HG02678 (cell line): ENCODE measurements around the gene RAVER1.
"Not testable (repeated sequence)": the region's sequence is repeated elsewhere in the genome, so short reads cannot be mapped to it uniquely, and the experiment has no call there.

Source experiments
- ATAC-seq: cut with Tn5 transposase; IDR thresholded peaks from one replicate; pipeline ENCODE4 v1.9.1; 2021; ENCODE audit warnings: mild to moderate bottlenecking, moderate library complexity; ENCODE audit not compliant: unreplicated experiment

RAVER1 gene, protein sequence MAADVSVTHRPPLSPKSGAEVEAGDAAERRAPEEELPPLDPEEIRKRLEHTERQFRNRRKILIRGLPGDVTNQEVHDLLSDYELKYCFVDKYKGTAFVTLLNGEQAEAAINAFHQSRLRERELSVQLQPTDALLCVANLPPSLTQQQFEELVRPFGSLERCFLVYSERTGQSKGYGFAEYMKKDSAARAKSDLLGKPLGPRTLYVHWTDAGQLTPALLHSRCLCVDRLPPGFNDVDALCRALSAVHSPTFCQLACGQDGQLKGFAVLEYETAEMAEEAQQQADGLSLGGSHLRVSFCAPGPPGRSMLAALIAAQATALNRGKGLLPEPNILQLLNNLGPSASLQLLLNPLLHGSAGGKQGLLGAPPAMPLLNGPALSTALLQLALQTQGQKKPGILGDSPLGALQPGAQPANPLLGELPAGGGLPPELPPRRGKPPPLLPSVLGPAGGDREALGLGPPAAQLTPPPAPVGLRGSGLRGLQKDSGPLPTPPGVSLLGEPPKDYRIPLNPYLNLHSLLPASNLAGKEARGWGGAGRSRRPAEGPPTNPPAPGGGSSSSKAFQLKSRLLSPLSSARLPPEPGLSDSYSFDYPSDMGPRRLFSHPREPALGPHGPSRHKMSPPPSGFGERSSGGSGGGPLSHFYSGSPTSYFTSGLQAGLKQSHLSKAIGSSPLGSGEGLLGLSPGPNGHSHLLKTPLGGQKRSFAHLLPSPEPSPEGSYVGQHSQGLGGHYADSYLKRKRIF

DNA sequence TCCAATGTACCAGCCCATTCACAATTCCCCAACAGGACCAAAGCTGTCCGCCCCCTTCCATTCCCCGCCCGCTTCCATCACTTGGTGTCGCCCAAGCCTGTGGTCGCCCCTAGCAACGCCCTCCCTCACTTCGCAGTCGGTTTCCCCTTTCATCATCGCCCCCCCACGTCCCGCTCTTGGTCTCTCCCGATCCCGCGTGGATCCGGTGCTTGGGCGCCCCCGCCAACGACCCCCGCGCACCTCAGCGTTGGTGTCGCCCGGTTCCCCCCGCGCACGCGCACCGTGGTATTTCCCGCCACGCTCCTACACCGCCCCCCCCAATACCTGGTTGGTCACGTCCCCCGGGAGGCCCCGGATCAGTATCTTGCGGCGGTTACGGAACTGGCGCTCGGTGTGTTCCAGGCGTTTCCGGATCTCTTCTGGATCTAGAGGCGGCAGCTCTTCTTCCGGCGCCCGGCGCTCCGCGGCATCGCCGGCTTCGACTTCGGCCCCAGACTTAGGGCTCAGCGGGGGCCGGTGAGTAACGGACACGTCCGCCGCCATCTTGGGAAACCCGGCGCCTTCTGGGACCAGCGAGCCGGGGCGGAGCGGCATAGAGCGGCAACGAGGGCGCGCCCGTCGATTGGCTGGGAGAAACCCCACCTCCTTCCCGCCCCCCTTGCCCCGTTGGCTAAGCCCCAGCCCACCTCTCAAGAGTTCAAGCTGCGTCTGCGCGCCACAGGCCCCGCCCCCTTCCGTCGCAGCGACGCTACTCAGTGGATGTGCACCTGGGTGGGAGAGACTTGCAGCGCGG lies at the start of gene RAVER1:
Gene RAVER1 (minus strand): TSS at position 565 of the 793 bp plus-strand sequence. CDS start 22 bp downstream, at position 543.
- peak; percentile 90 for ATAC-seq

DNA sequence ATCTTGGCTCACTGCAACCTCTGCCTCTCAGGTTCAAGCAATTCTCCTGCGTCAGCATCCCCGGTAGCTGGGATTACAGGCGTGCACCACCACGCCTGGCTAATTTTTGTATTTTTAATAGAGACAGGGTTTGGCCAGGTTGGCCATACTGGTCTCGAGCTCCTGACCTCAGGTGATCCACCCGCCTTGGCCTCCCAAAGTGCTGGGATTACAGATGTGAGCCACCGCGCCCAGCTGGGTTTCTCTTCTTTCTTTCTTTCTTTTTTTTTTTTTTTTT lies 49.8 kb upstream of the RAVER1 start:
- ATAC-seq = not testable (repeated sequence)

DNA sequence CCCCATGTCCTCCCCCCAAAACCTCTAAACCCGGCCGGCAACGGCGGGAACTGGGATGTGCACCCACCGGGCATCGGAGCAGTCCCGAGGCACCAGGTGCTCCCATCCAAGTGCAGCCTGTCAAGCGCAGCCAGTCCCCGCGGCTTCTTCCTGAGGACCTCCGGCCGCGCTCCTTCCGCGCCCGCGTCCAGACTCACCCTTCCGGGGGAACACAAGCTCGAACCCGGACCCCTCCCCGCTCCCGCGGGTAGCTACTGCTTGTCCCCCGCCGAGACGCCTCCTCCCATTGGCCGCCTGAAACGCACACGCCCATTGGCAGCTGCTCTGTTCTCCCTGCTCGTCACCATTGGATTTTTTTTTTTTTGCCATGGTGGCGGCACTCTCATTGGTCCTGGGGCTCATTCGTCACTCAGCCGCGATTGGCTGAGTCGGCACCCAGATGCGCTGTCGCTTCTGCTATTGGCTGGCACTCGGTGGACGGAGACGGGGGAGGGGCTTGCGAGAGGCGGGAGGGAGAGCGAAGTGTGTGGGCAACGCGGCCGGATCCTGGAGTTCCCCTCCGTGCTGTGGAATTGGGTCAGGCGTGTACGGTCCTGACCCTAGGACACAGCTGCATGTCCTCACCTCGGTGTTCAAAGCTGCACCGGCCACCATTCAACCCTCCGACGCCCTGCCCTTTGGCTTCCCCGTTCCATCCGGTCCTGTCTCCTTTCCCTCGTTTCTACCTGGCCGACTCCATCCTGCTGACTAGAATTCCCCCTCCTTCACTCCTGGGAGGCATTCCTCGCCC lies 47.2 kb upstream of the RAVER1 start, which contains the start of gene TYK2:
Gene TYK2 (minus strand): TSS at position 260 of the 790 bp plus-strand sequence. CDS start 2,166 bp downstream, outside the sequence.
- peak; percentile 94 for ATAC-seq

DNA sequence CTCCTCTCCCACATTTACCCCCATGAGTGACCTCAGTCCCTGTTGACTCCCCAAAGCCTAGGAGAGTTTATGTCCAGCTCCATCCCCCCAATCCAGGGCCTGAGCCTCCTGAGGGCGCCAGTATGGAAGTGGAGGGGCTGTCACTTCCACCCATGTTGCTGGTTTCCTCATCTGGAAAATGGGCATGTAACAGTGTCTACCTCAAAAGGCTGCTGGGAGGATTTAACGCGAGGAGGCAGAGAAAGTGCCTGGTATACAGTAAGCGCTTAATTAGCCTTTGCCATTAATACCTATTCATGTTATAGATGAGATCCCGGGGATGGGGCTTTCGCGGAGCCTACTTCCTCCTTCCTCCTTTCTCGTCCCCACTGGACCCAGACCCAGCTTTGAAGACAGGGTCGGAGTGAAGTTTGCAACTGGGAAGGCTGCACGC lies 46.6 kb upstream of the RAVER1 start:
- no peak for ATAC-seq

DNA sequence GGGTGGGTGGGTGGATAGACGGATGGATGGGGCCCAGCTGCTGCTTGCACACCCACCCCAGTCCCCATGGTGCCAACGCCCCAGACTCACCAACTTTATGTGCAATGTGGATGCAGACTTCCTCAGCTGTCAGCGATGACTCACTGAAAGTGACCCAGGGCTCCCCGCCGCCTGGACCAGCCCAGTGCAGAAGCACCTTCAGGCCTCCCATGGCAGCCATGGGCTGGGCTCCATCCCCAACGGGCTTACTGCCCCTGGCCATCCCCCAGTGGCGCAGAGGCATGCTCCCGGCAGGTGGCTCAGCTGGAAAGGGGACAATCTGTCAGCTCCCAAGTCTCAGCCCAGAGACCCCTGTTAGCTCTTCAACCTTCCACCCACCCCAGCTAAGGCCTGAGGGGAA lies 44.8 kb upstream of the RAVER1 start:
- ATAC-seq = no peak

DNA sequence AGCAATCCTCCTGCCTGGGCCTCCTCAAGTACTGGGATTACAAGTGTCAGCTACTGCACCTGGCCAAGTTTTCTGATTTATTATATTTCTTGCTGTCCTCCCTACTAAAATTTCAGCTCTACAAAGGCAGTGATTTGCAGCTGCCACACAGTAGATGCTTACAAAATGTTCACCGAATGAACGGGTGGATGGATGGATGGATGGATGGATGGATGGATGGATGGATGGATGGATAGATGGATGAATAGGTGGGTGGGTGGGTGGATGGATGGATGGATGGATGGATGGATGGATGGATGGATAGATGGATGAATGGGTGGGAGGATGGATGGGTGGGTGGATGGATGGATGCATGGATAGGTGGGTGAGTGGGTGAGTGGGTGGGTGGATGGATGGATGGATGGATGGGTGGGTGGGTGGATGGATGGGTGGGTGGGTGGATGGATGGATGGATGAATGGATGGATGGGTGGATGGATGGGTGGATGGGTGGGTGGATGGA lies 43.9 kb upstream of the RAVER1 start:
- ATAC-seq = not testable (repeated sequence)

DNA sequence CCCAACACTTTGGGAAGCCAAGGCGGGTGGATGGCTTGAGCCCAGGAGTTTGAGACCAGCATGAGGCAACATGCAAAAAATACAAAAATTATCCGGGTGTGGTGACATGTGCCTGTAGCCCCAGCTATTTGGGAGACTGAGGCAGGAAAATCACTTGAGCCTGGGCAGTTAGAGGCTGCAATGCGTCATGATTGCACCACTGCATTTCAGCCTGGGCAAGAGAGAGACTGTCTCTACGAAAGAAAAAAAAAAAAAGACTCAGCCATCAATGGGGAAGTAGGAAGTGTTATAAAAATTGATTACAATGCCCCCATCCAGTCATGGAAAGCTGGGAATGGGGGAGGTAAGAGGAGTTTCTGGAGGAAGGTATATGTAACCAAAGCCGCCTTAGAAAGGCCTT lies 41.6 kb upstream of the RAVER1 start:
- no peak for ATAC-seq

DNA sequence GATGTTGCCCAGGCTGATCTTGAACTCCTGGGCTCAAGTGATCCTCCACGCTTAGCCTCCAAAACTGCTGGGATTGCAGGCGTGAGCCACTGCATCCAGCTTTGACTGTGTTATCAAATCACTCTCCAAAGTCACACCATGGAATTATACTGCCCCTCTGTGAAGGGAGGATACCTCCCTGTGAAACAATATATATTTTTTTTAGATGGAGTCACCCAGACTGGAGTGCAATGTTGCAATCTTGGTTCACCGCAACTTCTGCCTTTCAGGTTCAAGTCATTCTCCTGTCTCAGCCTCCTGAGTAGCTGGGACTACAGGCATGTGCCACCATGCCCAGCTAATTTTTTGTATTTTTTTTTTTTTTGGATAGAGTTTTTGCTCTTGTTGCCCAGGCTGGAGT lies 39.4 kb upstream of the RAVER1 start:
- ATAC-seq = no peak

DNA sequence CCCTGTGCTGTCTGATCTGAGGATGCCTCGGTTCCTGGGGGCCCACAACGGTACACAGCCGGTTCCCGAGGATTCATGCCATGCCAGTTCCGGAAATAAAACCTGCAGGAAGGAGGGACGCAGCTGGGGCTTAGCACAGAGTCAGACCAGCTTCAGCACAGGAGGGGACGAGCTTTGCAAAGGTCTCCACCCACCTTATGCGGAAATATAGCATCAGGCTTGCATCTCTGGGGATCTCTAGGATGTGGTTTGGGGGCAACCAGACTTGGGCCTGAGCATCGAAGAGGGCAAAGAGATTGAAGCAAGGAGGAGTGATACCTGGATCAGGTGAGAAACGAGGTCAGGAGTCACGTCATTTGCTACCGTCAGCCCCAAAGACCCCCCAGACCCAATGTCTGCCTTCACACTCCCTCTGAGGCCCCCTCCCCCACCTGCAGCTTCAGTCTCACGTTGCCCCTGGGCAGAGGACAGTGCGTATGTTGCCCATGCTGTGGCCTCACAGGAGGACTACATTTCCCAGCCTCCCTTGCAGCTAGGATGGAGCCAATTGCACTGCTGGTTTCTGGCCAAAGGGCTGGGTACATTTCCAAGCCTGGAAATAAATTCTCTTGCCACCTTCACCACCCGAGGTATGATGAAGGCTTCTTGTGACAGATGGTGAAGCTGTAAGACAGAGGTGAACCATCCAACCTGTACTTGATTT lies 34.9 kb upstream of the RAVER1 start:
- ATAC-seq = no peak

DNA sequence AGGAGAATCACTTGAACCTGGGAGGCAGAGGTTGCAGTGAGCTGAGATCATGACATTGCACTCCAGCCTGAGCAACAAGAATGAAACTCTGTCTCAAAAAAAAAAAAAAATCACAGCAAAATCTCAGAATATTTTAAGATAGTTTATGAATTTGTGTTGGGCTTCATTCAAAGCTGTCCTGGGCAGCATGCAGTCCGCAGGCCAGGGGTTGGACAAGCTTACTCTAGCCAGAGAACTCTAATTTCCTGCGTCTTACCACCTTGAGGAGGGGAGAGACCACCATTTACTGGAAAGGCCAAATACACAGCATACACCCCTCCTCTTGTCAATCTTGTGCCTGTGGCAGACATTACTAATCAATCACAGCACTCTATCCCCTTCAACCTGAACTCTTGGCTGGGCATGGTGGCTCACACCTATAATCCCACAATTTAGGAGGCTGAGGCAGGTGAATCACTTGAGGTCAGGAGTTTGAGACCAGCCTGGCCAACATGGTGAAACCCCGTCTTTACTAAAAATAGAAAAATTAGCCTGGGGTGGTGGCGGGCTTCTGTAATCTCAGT lies 33.7 kb upstream of the RAVER1 start:
- not testable (repeated sequence) for ATAC-seq

DNA sequence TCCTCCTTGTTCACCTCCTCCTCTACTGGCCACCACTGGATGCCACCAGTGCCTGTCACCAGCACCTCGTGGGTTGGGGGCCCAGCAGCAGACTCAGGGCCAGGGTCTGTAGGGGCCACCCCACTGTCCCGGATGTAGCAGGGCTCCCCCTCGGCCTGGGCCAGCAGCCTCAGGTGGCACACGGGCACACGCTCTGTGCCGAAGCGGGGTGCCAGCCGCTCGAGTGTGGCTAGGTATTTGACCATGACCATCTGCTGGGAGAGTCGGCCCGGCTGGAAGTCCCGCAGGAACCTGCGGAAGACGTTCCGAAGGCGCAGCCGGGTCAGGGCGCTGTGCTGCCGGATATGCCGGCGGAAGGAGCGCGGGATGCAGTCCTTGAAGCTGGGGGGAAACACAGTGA lies 32.2 kb upstream of the RAVER1 start:
- ATAC-seq = no peak

DNA sequence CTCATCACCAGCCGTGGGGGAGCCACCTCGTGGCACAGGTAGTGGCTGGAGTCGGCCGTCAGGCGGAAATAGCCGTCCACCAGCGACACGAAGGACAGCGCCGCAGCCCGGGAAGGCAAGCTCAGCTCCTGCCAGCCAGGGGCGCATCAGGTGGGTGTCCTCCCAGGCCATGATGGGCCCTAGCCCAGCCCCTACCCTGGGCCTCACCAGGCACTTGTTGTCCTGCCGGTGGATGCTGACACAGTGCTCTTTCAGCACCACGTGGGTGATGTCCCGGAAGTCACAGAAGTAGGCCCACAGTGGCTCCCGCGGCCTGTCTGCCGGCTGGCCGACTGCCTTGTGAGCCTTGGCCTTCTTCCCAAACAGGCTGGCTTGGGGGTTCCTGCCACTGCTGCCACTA lies 31.3 kb upstream of the RAVER1 start:
- no peak for ATAC-seq

DNA sequence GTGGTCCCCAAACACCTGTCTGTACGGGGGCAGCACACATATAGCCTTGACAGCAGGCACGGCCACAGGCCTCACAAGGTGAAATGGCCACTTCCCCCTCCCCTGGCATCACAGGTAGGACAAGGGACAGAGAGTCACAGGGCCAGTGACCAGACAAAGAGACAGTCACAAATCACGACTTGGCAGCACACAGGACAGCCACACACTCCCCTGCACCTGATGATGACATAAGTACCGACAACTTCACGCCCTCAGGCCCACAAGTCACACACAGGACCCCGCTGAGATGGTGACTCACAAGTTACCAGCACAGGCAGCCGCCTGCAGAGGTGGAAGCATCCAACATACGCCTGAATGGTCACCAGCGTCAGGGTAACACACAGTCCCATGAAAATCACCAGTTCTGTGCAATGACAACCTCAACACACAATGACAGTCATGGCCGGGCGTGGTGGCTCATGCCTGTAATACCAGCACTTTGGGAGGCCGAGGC lies 30.5 kb upstream of the RAVER1 start:
- ATAC-seq = no peak

DNA sequence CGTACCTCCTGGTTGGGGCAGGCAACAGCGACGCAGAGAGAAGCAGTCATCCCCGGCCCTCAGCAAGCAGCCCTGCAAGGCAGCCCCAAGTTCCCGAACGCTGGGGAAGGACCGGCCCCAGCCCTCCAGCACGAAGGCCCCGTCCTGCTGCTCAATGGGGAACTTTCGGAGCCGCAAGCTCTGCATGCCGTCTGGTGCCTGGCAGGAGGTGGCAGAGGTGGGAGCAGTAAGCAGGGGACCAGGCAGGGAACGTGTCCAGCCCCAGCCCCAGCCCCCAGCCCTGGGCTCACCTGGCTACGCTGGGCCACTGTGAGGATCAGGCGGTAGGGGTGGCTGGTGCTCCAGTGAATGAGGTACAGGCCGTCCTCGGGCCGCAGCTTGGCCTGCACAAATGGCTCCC lies 28.9 kb upstream of the RAVER1 start:
- no peak for ATAC-seq

DNA sequence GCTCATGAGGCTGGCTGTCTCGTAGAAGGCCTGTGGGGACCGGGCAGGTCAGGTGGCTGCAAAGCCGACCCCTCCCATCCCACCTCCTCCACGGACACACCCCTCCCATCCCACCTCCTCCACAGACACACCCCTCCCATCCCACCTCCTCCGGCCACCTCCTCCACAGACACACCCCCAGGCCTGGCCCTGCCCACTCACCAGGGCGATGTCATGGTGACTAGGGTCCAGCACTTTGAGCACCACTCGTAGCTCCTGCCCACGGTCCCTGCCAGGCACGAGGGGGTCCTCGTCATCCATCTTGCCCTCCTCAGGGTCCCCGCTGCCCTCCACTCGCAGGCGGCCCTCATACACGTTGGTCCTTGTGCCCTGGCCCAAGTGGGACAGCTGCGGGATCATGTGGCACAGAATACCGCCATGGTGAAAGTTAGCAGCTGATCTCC lies 28.3 kb upstream of the RAVER1 start:
- no peak for ATAC-seq

DNA sequence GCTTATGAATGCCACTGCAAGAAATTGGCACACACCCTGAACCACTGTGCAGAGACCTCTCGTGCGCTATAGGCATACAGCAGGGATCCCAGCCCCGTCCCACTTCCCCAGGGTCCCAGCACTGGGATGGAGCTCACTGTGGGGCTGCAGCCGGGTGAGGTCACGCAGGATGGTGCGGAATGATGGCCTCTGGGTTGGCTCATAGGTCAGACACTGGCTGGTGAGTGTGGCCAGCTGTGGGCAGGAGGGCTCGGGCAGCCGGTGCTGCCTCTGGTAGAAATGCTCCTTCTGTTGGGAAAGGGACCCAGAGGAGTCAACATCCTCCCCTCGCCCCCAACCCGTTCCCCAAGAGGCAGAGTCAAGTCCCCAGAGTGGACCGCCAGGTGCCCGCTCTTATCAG lies 23.1 kb upstream of the RAVER1 start:
- no peak for ATAC-seq

DNA sequence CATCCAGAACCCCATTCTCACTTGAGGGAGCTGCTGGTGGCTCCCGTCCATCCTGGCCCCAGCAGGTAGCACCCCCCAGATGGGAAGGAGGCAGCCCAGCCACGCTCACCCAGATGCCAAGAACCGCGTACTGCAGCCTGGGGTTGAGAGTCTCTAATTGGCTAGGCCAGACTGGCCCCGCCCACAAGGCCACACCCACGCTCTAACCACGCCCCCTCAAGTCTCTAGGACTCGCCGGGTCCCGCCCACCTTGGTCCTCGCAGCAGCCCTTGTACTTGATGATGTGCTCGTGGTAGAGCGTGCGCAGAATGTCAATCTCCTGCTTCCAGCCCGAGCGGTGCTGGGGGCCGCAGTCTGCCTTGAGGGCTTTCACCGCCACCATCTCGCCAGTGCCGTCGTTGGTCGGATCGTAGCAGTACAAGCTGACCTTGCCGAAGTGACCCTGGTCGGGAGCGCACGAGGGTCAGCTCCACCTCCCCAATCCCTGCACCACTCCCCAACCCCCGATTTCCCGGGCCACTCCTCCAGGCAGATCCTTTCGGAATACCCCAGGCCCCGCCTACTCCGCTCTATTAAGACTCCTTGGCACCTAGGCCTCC lies 20.6 kb upstream of the RAVER1 start:
- no peak for ATAC-seq

DNA sequence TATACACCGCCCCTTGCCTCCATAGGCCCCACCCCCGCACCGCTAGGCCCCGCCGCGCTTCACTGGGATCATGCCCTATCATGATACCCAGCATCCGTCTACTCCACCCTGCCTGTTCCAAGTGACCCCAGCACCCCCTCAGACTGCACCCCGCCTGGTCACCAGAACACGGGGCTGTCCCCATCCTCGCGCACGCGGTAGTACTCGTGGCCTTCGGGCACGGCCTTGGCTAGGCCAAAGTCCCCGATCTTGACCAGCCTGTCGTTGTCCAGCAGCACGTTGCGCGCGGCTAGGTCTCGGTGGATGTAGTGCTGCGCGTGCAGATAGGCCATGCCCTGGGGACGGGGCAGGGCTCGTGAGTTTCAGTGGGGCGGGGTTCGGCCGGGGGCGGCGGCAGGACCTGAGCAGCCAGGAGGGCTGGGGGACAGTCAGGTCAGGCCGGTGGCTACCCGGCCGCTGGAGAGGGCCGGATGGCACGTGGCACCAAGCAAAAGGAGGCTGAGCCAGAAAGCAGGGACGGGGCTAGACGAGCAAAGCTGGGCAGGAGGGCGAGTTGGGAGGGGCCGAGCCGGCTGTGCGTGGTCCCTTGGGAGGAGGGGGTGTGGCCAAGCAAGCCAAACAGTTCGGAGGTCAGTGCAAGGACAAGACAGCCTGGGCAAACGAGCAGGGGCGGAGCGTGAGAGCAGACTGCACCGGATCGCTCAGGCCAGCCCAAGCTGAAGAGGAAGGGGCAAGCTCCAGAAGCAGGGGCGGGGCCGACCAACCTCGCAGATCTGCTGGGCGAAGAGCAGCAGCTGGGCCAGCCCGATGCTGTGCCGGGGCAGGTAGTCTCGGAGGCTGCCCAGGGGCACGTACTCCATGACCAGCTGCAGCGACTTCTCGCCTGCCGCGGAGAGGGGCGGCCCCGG lies 19.7 kb upstream of the RAVER1 start:
- ATAC-seq = no peak
